ENCODE measurements around the gene FOXP4.
A peak's percentile ranks its signal among the peaks of the same experiment; 100 is the strongest.

Gene FOXP4

GRCh38 chr6:41634657-41635056 is 88.5 kb downstream of the FOXP4 start:
- no peak for DNase-seq

- DNase-seq, result no peak
Observed at GRCh38 chr6:41635365-41635764, 89.2 kb downstream of the FOXP4 start.

GRCh38 chr6:41636833-41637193 is 90.6 kb downstream of the FOXP4 start:
- DNase-seq, result no peak

- DNase-seq, result no peak
Observed at GRCh38 chr6:41637194-41638001, 91.2 kb downstream of the FOXP4 start.

- peak in 2 of 3 experiments; percentile 55 to 62 for DNase-seq
Observed at GRCh38 chr6:41638002-41638934, 92.1 kb downstream of the FOXP4 start, which contains the start of gene MDFI. MDFI (plus strand) TSS chr6:41638468; CDS start chr6:41638750, 282 bp downstream.

- DNase-seq, result peak in 2 of 3 experiments; percentile 55
Observed at GRCh38 chr6:41638935-41639808, 93.0 kb downstream of the FOXP4 start.

GRCh38 chr6:41639809-41640371 is 93.7 kb downstream of the FOXP4 start:
- no peak for DNase-seq

GRCh38 chr6:41640426-41640825 is 94.2 kb downstream of the FOXP4 start:
- no peak for DNase-seq

- no peak for DNase-seq
Observed at GRCh38 chr6:41641352-41641925, 95.3 kb downstream of the FOXP4 start.

GRCh38 chr6:41642090-41642959 is 96.1 kb downstream of the FOXP4 start:
- DNase-seq, result no peak

- no peak for DNase-seq
Observed at GRCh38 chr6:41642960-41643898, 97.0 kb downstream of the FOXP4 start.

GRCh38 chr6:41643899-41644269 is 97.7 kb downstream of the FOXP4 start:
- no peak for DNase-seq

GRCh38 chr6:41644297-41644879 is 98.2 kb downstream of the FOXP4 start:
- DNase-seq, result peak; percentile 47 to 60 (median 59)

GRCh38 chr6:41645007-41645618 is 98.9 kb downstream of the FOXP4 start:
- no peak for DNase-seq

- DNase-seq, result no peak
Observed at GRCh38 chr6:41646026-41646795, 100.0 kb downstream of the FOXP4 start.

- no peak for DNase-seq
Observed at GRCh38 chr6:41647061-41647511, 100.9 kb downstream of the FOXP4 start.

- no peak for DNase-seq
Observed at GRCh38 chr6:41648070-41648585, 101.9 kb downstream of the FOXP4 start.

GRCh38 chr6:41648921-41649320 is 102.7 kb downstream of the FOXP4 start:
- DNase-seq, result no peak
